ENCODE data around the gene FAAH2. TPM values are rescaled to one million over a fixed set of nuclear protein-coding genes. Genes with fewer than 3 reads are reported as not detected.
"Not testable (repeated sequence)": the region's sequence is repeated elsewhere in the genome, so short reads cannot be mapped to it uniquely, and the experiment has no call there.

Gene FAAH2
- polyA plus RNA-seq, 1 donor = 15.2 TPM

DNA sequence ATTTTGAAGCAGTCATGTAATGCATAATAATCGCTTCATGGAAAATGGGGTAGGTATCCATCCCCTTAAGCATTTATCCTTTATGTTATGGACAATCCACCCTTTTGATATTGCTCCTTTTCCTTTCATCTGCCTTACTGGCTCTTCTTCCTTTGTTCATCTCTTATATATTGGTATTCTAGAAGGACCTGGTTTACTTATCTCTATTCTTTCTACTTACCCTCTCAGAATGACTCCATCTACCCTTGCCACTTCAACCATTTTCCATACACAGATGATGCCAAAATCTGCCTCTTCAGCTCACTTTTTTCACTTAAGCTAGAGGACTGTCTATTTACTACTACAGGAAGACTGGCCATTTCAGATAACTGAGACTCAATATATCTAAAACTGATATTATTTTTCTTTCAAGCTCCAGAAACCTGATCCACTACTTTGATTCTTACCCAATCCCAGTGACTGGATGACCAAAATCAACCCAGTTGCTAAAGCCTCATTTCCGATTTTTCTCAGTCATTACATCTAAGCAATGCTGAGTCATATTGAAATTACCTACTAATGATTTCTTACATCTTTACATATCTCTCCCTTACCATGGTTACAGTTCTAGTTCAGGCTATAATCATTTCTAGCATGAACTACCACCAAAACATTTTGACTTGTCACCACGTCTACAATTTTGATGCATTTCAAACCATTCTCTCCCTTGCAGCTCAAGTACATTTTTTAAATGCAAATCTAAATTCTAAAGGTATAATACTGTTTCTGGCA, 93.7 kb downstream of the FAAH2 start:
- DNase-seq = no peak

DNA sequence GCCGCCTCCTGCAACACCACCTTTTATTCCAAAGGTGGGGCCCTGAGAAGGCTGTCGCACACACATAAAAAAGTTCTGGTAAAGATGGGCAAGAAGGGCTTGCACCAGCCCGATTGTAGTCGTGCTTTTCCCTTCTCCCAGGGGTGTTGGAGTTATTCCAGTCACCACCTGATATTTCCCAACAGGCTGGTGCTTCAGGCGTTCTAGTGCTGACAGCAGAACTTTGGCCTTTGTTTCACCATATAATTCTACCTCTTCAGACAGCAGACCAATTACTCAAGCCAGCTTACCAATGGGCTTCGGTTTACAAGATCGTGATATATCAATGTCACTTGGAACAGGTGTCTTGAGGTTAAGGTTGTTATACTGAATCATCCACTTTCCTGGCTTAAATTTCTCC, 107.7 kb downstream of the FAAH2 start:
- not testable (repeated sequence) for DNase-seq

DNA sequence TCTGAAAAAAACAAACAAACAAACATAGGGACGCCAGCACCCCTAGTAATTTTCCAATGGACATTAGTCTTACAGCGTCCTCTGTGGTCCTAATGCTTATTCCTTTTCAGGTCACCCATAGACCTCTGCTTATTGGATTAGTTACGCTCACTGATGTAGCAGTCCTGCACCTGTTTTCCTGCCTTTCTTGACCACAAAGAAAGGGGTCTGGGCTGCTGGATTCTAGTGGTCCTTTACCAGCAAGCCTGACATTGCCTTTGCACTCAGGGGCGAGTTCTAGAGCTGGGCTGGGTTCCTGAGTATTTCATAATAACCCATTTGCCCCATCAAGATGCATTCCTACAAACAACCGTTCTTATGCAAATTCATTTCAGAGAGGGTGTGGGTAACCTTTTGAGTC, 116.7 kb downstream of the FAAH2 start:
- DNase-seq = not testable (repeated sequence)

DNA sequence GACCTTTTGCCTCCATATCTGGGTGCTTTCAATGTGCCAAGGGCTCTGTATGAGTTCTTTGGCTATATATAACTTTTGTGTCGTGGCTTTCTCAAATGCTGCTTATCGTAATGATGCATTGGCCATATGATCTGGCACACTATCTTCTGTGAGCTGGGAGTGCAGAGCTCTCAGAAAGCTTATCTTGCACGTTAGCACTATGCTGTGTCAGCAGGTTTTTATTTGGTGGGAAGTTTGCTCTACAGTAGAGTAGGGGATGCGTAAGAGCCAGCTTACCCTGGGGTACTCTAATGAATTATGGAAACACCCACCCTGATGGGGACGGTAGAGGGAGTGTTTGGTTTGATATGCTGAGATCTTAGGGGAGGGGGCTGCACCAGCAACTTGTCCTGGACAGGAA, 119.6 kb downstream of the FAAH2 start:
- no peak for DNase-seq

DNA sequence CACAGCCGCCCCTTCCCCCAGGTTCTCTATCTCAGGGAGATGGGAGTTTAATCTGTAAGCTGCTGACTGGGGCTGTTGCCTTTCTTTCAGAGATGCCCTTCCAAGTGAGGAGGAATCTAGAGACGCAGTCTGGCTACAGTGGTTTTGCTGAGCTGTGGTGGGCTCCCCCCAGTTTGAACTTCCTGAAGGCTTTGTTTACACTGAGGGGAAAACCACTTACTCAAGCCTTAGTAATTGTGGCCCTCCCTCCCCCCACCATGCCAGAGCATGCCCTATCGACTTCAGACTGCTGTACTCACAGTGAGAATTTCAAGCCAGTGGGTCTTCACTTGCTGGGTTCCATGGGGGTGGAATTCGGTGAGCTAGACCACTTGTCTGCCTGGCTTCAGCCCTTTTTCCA, 131.3 kb downstream of the FAAH2 start:
- no peak for DNase-seq

DNA sequence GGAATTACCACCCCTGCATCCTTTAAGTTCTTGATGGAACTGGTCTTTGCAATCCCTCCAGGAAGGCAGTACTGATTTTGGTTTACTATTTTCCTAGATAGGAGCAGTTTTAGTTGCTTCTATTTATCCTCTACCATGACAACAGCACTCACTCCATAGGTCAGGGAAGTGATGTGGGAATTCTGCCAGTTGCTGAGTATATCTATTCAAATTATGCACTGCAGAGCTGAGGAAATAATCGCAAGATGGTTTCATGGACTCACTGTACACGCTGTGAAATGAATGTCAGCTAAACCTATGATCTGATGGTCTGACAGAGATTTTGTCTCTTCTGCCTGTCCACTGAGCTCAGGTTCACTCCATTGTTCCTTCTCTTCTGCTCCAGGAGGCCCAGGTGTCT, 135.8 kb downstream of the FAAH2 start:
- DNase-seq = no peak

DNA sequence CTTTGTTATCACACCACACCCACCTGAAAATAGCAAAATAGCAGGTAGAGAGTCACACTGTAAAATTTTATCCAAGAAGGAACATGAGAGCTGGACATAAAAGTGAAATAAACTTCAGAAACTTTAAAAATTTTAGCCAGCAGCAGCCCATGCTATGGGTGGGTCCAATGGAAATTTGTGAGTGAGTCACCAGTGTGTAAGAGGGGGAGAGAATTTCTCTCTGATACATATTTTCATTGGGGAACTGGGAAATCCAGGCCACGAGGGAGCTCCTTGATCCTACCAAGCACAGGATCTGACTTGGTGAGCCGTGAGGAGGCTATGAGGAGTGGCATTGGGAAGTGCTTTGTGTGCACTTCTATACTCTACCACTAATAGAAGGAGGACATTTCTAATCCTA, 136.3 kb downstream of the FAAH2 start:
- no peak for DNase-seq

DNA sequence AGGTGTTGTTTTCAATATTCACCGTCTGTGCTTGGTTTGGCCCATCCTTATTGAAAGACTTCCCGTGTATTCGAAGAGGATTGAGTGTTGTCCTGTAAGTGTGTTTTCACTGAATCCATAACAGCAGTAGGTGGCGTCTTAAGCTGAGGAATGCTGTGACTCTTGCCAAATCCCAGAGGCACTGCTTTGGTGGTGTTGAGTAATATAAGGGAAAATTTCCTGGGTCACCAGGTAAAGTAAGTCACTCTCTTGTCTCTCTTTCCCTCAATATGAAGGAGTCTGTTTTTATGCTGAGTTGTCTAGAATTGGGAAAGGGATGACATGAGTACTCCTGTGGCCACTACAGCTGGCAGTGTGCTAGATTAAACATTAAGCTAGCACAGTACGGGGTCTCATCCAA, 158.6 kb downstream of the FAAH2 start:
- no peak for DNase-seq

DNA sequence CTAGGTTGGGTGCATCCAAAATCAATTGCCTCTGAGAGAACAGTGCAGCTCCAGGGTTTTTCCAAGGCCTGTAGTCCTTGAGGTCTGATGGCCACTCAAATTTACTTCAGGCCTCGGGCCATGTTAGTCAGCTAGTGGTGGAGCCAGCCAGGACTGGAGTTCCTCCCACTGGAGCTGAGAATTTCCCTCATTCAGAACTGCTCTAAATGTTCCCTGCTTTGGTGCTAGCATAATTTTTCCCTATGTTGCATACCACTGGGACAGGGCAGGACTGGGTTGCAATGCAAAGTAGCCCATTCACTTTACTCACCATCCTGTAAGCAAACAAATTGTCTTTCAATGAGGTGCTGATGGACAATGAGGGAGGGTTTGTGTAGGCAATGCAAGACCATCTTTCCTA, 159.3 kb downstream of the FAAH2 start:
- DNase-seq = no peak

DNA sequence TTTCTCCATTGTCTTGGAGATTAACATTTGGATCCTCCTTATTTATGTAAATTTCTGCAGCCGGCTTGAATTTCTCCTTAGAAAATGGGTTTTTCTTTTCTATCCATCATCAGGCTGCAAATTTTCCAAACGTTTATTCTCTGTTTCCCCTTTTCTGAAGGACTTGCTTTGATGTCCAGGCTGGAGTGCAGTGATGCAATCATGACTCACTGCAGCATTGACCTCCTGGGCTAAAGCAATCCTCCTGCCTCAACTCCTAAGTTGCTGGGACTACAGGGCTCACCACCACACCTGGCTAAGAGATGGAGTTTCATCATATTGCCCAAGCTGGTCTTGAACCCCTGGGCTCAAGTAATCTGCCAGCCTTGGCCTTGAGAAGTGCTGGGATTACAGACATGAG, 161.3 kb downstream of the FAAH2 start:
- no peak for DNase-seq

DNA sequence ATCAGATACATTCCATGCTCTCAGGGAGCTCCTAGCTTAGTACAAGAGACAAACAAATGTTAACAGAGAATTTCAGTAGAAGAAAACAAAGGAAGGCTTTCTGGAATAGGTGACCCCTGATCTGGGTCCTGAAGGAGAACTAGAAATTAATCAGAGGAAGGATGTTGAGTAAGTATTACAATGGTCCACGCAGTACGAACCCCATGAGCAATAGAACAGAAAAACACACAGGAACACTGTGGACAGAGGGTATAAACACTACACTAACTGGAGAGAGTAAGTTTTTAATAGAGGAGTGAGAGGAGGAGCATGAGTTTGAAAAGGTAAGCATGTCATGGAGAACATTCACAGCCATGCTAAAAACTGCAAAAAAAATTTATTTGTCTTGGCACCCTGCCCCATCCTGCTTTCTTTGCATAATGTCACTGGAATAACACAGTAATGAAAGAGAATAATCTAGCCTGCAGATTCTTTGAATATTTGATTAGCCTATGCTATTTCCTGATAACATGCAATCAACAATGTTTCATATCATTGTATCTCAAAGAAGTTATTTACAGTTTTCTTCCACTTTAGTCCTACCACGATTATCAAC, 165.0 kb downstream of the FAAH2 start:
- DNase-seq = no peak

DNA sequence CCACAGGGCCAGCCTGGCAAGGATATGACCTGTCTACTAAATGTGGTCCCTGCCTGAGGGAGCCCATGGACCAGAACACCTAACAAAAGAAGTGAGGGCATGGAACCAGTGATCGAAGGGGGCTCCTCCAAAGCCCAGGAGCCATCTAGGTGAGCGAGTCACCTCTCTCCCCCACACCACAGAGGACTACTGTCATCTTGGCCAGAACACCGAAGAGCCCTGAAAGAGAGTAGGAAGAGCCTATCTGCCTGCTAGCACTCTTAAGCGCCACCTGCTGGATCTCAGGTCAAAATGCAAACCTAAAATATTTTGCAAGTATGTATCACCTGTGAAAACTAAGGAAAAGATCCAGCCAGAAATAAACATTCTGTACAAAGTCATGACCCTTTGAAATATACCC, 167.4 kb downstream of the FAAH2 start:
- no peak for DNase-seq

DNA sequence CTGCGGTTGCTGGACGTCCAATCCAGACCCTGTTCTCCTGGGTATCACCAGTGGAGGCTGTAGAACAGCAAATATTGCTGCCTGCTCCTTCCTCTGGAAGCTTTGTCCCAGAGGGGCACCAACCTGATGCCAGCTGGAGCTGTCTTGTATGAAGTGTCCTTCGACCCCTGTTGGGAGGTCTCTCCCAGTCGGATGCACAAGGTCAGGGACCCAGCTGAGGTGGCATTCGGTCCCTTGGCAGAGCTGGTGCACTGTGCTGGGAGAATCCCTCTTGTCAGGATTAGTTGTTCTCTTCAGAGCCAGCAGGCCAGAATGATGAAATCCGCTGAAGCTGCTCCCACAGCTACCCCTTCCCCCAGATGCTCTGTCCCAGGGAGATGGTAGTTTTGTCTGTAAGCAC, 195.0 kb downstream of the FAAH2 start:
- DNase-seq = no peak

DNA sequence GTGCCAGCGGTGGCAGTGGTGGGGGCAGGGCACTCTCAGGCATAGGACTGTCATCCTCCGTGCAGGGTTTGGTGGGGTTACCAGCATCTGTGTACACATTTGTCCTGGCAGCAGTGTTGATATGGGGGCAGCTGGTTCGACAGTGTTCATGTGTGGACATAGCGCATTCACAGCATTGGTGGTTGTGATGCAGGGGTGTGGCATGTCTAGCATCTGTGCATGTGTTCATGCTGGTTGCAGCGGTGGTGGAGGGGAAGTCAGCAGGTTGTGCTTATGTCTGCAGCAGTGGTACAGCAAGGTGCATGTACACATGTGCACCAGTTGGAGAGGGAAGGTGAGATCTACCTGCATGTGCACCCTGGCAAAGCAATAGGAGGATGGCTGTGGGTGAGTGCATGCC, 230.0 kb downstream of the FAAH2 start:
- no peak for DNase-seq

DNA sequence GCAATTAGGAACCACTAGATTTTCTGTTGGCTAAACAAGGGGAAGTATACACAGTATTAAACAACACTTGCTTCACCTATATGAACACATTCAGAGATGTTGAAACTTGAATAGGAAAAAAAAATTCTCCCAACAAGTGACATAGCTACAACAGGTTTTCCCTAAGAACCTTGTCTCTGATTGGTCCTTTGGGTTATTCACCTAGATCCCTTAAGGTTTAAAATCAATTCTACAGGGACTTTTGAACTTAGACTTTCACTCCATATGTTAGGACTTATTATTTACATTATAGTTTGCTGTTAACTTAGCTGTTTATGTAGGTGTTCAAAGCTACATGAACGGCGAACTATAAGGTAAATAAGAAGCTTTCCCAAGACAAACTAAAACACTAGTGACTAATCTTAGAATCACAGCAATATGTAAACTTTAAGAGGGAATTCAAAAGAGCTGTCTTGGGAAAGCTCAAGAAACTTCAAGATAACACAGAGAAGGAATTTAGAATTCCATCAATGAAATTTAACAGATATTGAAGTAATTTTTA, 233.1 kb downstream of the FAAH2 start:
- DNase-seq = no peak

DNA sequence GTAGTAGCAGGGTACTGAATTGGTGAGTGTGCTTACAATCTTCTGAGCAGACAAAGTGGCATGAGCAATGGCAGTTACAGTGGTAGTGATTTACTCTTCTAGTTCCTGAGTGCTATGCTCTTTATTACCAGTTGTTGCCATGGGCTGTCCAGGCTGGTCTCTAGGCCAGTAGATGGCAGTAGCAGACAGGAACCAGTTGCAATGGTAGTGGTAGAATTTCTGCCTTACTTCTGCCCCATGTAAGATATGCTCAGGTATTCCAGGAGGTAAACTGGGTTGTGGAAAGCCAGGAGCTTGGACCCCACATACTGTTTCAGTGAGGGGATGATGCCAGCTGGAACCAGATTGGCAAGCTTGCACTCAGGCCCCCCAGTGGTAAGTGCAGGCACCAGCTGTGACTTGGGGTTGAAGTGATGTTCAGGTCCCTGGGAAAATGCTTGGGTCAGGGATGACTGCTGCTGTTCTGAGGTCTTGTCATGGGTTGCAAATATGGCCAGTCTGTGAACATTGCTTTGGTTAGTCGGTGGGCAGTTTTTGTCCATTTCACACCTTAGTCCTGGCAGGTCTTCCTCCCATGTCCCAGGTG, 242.3 kb downstream of the FAAH2 start:
- no peak for DNase-seq

Other genes with a start within 250 kb of the FAAH2 start
- gene SPIN2B, start 165.2 kb upstream of the FAAH2 start, polyA plus RNA-seq (ENCODE audit: insufficient read length) = 20.6 TPM
- gene SPIN2A, start 149.3 kb upstream of the FAAH2 start, polyA plus RNA-seq (ENCODE audit: insufficient read length) = 4.3 TPM